ENCODE measurements around the gene ERGIC3.
"Not testable (repeated sequence)": the region's sequence is repeated elsewhere in the genome, so short reads cannot be mapped to it uniquely, and the experiment has no call there.

Gene ERGIC3

DNA sequence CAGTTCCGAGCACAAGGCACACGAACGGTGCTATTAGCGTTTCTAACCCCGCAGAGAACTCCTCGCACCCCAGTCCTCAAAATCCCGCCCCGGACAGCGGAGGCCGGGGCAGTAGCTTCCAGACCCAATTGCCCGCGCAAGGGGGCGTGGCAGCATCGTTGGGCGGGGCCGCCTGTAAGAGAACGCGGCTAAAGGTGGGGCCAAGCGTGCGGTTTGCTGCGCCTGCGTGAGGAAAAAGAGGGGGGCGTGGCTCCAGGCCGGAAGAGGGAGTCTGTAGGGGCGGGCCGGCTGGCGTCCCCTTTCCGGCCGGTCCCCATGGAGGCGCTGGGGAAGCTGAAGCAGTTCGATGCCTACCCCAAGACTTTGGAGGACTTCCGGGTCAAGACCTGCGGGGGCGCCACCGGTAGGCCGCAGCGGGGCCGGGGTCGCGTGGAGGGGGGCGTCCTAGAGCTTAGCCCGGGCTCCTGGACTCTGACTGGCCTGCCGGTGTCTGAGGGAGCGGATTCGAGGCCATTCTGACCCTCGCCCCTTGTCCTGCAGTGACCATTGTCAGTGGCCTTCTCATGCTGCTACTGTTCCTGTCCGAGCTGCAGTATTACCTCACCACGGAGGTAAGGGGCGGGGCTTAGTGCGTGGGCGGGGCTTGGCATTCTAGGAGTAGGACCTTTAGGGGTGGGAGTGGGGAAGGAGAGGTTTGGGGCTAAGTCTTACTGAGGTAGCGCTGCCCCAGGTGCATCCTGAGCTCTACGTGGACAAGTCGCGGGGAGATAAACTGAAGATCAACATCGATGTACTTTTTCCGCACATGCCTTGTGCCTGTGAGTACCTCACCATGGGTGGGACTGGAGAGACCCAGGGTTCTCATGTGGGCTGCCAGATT, at the start of gene ERGIC3:
ERGIC3 (plus strand) TSS at position 296 of the 880 bp plus-strand sequence; CDS start at position 316, 20 bp downstream.
- peak; percentile 97 for DNase-seq

DNA sequence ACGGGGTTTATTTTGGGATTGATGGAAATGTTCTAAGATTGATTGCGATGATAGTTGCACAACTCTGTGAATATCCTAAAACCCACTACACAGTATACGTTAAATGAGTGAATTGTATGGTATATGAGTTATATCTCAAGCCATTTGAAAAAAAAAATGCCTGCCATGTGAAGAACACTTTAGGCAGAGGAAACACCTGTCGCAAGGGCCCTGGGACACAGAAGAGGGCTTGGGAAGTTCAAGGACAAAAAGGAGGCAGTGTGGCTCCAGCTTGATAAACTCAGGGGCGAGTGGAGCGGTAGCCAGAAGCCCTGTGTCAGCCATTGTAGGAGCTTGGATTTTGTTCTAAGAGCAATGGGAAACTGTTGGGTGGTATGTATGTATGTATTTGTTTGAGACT, 49.5 kb upstream of the ERGIC3 start:
- DNase-seq, result no peak

DNA sequence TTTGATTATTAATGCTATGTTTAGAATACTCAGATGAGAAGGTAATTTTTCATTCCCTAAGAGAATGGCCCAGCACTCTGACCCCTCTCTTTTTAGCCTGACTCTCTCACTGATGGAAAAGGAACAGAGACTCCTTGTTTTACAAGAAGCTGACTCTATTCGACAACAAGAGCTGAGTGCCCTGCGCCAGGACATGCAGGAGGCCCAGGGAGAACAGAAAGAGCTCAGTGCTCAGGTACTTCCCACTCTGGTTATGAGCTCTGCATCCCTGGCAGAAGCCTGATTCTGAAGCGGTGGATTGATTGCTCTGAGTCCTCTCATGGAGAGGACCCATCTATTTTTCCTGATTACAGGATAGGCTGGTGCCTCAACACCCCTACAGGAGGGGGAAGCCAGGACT, 45.4 kb upstream of the ERGIC3 start:
- DNase-seq, result no peak

DNA sequence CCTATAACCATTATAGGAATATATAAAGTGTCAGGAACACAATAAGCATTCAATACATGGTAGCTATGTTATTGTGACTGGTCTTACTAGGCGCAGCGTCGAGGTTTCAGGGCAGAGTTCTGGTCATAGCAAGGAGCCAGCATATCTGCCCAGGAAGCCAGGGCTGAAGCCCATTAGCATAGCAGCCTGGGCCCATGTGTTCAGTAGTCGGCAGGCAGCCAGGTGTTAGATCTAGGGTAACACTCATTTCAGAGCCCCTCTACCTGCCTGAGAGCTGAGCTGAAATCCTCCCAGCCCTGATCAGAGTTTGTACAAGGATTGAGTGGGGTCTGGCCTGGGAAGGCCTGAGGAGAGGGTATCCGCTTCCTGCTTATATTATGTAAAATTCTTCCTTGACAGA, 44.6 kb upstream of the ERGIC3 start:
- DNase-seq, result no peak

DNA sequence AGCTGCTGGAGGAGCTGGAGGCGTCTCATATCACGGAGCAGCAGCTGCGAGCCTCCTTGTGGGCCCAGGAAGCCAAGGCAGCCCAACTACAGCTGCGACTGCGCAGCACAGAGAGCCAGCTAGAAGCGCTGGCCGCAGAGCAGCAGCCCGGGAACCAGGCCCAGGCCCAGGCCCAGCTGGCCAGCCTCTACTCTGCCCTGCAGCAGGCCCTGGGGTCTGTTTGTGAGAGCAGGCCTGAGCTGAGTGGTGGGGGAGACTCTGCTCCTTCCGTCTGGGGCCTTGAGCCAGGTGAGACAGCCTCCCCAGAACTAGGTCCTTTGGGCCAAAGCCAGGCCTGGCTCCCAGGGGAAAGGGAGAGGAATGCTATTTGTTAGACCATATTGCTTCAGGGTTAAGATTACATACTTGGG, 44.1 kb upstream of the ERGIC3 start:
- no peak for DNase-seq

DNA sequence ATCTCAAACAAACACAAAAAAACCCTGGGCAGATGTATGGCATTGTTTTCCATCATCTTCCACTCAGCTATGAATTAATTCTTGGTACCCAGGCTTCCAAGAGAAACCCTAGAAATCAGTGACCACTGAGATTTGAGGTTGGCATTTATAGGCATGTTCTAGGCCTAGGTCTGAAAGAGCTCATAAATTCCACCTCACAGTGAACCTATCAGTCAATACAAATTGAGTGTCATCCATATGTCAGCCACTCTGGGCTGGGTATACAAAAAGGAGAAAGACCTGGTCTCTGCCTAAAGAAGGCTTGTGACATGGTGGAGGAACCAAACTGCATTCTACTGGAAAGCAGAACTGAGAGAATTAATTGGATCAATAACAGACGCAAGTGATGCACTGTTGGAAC, 42.6 kb upstream of the ERGIC3 start:
- DNase-seq, result no peak

DNA sequence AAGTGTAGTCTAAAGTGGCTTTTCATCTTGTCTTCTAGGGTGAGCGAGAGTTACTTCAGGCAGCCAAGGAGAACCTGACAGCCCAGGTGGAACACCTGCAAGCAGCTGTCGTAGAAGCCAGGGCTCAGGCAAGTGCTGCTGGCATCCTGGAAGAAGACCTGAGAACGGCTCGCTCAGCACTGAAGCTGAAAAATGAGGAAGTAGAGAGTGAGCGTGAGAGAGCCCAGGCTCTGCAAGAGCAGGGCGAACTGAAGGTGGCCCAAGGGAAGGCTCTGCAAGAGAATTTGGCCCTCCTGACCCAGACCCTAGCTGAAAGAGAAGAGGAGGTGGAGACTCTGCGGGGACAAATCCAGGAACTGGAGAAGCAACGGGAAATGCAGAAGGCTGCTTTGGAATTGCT, 39.5 kb upstream of the ERGIC3 start:
- peak in 1 of 2 donors; percentile 61 for DNase-seq

DNA sequence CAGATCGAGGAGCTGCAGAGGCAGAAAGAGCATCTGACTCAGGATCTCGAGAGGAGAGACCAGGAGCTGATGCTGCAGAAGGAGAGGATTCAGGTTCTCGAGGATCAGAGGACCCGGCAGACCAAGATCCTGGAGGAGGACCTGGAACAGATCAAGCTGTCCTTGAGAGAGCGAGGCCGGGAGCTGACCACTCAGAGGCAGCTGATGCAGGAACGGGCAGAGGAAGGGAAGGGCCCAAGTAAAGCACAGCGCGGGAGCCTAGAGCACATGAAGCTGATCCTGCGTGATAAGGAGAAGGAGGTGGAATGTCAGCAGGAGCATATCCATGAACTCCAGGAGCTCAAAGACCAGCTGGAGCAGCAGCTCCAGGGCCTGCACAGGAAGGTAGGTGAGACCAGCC, 38.6 kb upstream of the ERGIC3 start:
- no peak for DNase-seq

DNA sequence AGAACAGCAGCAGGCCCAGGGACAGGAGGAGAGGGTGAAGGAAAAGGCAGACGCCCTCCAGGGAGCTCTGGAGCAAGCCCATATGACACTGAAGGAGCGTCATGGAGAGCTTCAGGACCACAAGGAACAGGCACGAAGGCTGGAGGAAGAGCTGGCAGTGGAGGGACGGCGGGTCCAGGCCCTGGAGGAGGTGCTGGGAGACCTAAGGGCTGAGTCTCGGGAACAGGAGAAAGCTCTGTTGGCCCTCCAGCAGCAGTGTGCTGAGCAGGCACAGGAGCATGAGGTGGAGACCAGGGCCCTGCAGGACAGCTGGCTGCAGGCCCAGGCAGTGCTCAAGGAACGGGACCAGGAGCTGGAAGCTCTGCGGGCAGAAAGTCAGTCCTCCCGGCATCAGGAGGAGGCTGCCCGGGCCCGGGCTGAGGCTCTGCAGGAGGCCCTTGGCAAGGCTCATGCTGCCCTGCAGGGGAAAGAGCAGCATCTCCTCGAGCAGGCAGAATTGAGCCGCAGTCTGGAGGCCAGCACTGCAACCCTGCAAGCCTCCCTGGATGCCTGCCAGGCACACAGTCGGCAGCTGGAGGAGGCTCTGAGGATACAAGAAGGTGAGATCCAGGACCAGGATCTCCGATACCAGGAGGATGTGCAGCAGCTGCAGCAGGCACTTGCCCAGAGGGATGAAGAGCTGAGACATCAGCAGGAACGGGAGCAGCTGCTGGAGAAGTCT, 37.9 kb upstream of the ERGIC3 start:
- DNase-seq, result no peak

DNA sequence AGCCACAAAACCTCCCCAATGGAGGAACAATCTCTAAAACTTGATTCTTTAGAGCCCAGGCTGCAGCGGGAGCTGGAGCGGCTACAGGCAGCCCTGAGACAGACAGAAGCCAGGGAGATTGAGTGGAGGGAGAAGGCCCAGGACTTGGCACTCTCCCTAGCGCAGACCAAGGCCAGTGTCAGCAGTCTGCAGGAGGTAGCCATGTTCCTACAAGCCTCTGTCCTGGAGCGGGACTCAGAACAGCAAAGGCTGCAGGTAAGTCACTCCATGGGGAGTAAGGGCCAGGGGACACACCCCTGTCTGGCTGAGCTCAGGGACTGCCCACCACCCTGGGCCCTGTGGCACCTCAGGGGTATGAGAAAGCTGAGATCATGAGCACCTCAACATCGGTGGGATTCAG, 37.1 kb upstream of the ERGIC3 start:
- DNase-seq, result no peak

DNA sequence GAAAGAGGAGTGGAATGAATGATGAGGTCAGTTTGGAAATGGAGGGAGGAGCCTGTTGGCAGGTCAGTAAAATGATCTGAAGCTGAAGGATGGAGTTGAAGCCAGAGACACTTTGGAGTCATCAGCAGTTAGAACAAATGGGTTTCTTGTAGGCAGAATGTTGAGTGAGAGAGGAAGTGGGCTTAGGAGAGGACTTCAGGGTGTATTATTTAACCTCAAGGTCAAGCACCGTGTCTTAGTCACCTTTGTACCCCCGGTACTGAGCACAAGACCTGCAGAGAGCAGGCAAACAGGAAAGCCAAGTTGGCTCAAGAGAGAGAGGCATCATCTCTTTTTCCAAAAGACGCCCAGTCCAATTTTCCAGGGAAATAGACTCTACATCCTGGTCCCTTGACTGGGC, 35.7 kb upstream of the ERGIC3 start:
- no peak for DNase-seq

DNA sequence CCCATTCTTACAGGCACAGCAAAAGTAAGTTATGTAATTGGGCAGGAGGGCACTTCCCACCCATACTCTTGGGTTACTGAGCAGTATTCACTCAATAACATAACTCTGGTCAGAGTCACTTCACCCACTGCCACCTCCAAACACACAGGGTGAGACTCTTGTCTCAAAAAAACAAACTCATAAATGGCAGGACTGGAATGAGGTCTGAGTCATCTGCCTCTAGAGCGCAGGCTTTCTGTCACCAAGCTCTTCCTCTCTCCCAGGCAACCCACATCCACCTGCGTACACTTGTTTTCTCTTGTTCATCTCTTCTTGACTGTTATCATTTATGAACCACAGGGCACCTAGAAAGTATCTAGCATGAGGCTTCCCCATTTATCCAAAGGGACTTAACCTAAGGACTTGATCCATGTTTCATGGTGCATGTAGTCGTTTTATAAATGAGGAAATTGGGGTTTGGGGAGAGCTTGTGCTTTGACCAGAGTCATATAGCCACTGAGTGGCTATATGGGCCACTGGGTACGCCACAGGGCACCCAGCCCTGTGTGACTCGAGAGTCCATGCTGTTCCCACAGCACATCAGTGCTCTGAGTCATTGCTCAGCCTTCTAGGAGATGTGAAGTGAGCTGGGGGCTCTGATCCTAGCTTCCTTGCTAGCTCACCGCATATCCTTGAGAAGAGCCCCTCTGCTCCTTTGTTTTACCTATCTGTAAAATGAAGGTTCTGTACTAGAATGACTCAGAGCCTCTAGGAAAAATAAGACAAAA, 34.8 kb upstream of the ERGIC3 start:
- no peak for DNase-seq

DNA sequence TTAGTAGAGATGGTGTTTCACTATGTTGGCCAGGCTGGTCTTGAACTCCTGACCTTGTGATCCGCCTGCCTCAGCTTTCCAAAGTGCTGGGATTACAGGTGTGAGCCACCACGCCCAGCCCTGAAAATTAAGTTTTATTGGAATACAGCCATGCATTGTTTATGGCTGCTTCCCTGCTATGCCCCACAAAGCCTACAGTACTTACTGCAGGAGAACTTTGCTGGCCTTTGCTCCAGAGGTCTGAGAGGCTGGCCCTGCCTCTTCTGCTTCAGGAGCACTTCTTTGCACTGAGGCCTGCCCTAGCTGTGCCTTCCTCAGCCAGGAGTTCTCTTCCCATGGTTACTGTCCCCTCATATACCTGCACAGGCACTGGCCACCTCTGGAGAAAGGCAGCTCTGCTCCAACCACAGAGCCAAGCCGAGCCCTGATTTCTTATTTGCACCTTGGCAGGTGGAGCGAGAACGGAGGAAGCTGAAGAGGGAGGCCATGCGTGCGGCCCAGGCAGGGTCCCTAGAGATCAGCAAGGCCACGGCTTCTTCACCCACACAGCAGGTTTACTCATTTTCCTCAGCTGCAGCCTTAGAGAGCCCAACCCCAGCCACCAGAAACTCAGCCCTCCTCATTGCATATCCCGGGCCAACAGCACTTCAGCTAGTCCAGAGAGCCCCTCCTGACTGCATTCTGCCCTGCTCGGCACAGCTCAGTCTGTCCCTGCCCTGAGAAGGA, 33.2 kb upstream of the ERGIC3 start:
- no peak for DNase-seq

DNA sequence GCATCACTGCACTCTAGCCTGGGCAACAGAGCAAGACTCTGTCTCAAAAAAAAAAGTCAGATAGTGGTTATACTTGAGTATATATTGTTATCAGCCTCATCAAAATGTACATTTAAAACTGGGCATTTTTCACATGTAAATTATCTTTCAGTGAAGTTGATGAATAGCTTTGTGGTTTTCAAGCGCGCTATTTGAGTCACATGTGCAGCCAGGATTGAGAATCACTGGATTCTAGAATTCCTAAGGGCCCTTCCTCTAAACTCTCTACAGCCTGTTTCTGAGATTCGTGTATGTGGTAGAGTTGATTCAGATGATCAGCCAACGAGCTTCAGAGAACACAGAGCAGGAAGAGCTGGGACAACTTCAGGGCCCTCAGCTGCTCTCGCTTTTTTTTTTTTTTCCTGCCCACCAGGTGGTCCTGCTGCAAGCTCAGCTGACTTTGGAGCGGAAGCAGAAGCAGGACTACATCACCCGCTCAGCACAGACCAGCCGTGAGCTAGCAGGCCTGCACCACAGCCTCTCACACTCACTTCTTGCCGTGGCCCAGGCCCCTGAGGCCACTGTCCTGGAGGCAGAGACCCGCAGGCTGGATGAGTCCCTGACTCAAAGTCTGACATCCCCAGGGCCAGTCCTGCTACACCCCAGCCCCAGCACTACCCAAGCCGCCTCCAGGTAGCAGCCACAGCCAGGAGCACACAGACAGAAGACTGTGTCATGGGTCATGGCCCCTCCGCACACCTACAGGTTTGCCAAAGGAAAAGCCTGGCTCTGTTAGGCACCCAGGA, 30.7 kb upstream of the ERGIC3 start:
- DNase-seq, result no peak

DNA sequence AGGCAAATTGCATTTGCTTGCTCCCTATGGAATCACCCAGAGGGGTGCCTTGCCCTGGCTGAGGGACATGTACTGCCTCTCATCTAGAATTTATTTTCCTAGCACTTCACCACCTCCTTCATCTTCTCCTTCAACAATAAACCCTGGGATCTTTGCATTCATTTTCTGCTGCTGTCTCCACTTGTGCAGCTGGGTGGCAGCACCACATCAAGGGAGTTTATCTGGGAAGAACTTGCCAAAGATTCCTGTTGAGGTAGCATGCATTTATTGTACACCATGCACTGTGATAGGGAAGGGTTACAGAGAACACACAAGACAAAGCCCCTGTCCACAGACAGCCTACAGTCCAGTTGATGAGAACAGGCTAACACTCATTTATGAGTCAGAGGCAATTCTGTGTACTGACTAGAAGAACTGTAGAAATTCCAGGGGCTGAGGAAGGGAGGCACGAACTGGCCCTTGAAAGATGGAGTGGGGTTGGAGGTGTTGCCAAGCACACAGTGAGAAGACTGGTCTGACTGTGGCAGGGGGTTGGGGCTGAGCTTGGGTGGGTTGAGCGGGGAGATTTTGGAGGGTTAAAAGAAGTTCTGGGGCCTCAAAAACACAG, 30.0 kb upstream of the ERGIC3 start:
- DNase-seq, result no peak

DNA sequence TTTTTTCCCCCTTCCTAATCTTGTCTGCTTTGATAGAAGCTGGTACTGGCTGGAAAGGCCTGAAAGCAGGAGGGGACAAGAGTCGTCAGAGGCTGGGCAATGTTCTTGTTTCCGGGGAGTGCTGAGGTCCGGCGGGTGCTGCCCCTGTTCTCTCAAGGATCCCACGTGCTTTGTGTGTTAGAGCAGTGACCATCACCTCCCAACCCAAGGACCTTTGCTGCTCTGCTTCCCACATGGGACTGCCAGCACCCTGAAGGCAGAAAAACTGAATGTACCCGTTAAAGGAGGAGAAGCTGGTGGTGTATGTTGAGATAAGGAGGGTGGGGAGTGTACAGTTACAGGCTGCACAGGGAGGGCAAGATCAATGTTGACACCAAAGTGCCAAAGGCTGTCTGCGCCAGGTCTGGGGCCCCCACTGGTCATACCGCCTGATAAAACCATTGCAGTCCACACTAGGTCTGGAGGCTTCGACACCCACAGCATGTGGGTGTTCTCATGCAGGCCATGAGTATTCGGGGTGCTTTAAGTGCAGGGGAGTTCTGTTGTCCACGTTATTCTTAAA, 27.4 kb upstream of the ERGIC3 start:
- no peak for DNase-seq

DNA sequence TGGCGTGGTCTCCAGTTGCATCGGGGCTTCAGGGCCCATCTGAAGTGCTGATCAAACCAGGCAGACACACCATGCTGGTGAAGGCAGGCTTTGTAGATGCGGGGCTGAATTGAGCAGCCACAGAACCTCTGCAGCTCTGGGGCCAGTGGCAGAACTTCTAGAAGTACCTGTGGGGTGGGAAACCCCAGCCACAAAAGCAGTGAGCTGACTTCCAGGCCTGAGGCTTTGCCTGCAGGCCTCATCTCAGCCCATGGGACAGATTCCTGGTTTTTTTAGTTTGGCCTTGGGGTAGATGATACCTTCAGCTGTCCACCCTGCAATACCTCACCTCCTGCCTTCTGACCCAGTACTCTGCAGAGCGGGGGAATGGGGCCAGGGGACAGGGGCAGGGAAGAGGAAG, 26.5 kb upstream of the ERGIC3 start:
- no peak for DNase-seq

DNA sequence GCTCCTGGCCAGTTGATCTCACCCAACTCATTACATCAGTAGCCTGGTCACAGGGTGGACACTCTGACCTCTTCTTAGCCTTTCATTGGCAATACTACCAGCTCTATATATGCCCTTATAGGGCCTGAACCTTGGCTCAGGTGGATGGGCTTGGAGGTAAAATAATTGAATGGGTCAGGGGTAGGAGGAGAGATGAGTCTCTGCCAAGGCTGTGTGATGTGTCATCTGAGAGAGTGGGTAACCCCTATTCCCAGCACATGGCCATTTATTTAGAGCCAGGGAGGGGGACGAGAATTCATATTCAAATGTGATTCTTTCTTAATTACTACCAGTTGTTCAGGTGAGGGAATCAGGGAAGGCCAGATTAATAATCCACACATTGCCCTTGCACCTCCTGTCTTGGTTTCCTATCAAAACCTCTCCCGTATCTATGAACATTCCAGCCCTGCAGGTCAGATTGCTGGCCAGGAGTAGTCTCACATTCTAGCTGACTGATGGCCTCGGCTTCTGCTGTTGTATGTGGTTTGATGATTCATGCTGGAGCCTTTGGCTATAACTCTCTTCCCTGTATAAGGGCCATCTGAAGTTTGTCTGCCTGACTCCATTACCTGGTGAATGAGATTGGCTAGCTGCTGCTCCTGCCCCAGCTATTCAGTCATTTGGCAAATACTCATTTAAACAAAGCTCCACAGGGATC, 25.8 kb upstream of the ERGIC3 start:
- DNase-seq, result no peak

DNA sequence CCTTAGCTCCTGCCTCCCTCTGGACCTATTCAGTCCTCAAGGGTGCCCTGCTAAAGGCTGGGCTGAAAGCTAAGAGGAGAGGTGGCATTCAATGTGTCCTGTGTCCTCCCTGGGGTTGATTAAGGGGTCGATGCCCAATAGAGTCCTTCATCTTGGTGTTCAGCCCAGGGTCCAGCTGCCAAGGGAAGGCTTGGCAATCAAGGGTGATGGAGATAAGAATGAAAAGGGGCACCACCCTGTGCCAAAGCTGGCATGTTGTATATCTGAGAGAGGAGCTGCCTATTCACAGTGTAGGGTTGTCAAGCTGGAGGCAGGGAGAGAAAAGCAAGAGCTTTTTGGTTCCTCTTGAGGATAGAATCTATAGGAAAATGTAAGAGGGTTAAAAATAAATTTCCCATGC, 24.8 kb upstream of the ERGIC3 start:
- no peak for DNase-seq

DNA sequence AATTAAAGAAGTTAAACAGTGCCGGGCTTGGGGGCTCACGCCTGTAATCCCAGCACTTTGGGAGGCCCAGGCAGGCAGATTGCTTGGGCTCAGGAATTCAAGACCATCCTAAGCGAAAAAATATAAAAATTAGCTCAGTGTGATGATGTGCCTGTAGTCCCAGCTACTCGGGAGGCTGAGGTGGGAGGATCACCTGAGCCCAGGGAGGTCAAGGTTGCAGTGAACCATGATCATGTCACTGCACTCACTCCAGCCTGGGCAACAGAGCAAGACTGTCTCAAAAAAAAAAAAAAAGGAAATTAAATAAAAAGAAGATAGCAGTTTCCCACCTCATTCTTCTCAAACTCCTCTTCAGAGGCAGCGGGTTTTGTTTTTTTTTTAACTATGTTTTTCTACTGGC, 24.1 kb upstream of the ERGIC3 start:
- DNase-seq, result not testable (repeated sequence)

DNA sequence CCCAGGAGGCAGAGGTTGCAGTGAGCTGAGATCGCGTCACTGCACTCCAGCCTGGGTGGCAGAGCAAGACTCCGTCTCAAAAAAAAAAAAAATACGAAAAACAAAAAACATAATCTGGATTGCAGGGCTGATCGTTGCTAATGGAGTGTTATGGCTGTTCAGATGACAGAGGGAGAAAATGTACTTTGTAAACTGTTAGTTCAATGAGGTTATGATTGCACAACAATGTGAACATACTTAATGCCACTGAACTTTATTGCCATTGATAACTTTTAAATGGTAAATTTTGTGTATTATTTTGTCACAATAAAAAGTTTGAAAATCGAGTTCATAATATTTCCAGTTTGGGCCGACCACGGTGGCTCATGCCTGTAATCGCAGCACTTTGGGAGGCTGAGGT, 22.9 kb upstream of the ERGIC3 start:
- DNase-seq, result no peak

Measured in CD4-positive, alpha-beta T cell treated with Interleukin-1 beta for 1 hour (primary cell).